RPMI7951 (cell line): ENCODE data around the gene OOSP4B. TPM values are rescaled to one million over a fixed set of nuclear protein-coding genes. Genes with fewer than 3 reads are reported as not detected.
"Not testable (repeated sequence)": the region's sequence is repeated elsewhere in the genome, so short reads cannot be mapped to it uniquely, and the experiment has no call there.

ENCODE experiments used
- DNase-seq: peaks from one replicate; pipeline ENCODE4 v3.0.0-alpha.2; 2012; ENCODE audit warnings: low read depth
- total RNA-seq: library from RNA; depleted of rRNA; stranded (reverse); fragments of >200 nt; shearing (Covaris generic); gene quantifications from 2 replicates; pipeline ENCODE4 v1.2.3, GENCODE V29; 2014; rRNA removed

The OOSP4B gene
- not detected in 2 replicates for total RNA-seq

DNA sequence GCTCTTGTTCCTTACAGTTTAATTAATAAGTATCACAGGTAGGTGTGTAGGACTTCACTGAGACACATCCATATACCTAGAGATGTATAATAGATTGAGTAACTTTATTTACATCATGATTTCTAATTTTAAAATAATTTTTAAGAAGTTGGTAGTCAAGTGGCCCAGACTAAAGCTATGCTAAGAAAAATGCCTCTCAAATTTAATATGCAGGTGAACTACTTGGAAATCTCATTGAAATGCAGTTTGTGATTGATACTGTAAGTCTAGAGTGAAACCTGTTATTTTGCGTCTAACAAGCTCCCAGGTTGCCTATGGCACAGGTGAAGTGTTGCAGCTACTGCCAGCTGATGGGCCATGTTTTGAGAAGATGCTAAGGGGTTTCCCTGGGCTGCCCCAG, at the start of gene OOSP4B:
TSS of gene OOSP4B (plus strand) at position 301 of the 400 bp plus-strand sequence.
- DNase-seq = no peak

DNA sequence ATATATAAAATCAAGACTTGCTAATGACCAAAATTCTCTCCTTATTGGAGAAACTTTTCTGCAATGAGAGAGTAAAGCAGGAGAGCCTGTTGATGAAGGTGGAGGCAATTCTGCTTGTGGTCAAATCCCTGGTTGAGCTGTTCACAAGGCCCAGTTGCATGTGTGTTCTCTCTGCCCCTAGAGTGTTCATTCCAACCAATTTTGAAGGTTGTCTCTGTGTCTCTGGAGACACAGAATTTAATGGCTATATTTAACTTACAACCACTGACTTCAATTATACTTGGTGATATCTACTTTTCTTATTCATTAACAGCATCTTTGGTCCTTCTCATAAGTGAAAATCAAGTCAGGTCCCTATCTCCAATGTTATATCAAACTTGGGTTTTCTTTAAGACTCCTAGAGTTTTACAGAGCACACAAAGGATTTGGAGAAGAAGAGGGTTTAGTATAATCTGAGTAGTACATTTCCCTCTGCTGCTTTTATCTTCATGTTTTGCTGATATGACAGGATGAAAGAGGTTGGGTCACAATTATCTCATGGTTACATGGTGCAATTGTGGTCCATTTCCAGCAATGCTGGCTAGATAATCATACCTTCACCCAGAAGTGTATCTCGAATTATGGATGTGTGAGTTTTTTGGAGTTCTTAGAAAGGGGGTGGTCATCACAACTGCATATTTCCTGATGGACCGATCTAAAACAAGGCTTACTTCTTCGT, 49.1 kb upstream of the OOSP4B start:
- DNase-seq = no peak

GRCh38 chr11:59968395-59968783, 48.6 kb upstream of the OOSP4B start:
- DNase-seq = no peak

GRCh38 chr11:59973097-59973496, 43.9 kb upstream of the OOSP4B start:
- no peak for DNase-seq

- DNase-seq = no peak
Observed at GRCh38 chr11:59981106-59981770, 35.7 kb upstream of the OOSP4B start.

DNA sequence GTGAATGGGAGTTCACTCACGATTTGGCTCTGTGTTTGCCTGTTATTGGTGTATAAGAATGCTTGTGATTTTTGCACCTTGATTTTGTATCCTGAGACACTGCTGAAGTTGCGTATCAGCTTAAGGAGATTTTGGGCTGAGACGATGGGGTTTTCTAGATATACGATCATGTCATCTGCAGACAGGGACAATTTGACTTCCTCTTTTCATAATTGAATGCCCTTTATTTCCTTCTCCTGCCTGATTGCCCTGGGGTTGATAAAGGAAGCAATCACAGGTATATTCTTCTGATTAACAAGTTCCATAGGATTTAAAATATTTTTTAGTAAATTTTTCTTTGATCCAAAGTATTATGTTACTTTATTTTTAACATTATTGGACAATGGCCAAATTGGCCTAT, 34.9 kb upstream of the OOSP4B start:
- not testable (repeated sequence) for DNase-seq

- DNase-seq = no peak
Observed at GRCh38 chr11:59983212-59983611, 33.8 kb upstream of the OOSP4B start.

GRCh38 chr11:59984368-59984767, 32.6 kb upstream of the OOSP4B start:
- DNase-seq = no peak

GRCh38 chr11:59990421-59990820, 26.6 kb upstream of the OOSP4B start:
- DNase-seq = no peak

DNA sequence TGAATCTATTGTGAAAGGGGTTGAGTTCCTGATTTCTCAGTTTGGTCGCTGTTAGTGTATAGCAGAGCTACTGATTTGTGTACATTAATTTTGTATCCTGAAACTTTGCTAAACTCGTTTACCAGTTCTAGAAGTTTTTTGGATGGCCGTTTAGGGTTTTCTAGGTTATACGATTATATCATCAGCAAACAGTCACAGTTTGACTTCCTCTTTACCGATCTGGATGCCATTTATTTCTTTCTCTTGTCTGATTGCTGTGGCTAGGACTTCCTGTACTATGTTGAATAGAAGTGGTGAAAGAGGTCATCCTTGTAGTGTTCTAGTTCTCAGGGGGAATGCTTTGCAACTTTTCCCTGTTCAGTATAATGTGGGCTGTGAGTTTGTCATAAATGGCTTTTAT, 24.6 kb upstream of the OOSP4B start:
- DNase-seq = no peak

DNA sequence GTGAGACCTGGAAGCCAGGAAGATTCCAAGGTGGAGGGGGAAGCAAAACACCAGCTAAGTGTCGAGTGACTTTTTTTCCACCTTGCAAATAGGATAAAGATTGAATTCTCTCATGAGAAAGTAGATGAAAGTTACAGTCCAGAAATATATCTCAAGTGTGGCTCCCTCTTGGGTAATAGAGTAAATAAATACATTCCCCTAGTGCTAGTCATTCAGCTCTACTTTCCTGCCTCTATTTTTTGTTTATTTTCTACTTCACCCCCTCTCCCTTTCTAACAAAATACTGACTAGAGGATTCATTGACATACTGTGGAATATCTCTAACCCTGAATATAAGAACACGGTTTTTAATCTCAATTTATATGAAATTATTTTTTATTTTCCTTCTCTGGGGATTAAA, 19.2 kb upstream of the OOSP4B start:
- DNase-seq = no peak

DNA sequence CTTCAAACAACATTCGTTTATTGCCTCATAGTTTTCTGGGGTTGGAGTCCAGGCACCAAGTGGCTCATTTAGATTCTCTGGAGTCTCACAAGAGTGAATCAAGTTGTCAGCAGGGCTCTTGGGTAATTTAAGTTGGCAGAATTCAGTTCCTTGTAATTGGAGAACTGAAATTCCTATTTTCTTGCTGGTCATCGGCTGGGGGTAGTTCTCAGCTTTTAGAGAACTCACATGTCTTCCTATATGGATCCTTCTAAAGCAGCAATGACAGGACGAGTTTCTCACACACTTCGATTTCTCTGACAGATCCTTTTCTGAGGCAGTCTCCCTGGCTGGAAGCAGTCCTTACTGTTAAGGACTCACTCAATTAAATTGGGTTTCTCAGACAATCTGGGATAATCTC, 17.3 kb upstream of the OOSP4B start:
- DNase-seq = no peak

DNA sequence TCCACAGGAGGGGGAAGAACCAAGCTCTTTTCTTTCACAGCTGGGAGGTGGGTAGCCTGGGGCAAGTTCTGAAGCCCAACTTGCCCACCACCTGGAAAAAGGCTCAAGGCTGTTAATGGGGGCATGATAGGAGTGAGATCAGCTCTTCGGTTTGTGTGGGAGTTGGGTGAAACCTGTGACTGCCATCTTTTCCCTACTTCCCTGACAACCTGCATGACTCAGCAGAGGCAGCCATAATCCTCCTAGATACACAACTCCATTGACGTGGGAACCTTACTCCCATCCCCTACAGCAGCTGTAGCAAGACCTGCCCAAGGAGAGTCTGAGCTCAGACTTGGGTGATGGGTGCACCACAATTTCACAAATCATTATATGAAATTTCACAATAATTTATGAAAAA, 13.3 kb upstream of the OOSP4B start:
- DNase-seq = no peak

GRCh38 chr11:60005360-60005759, 11.6 kb upstream of the OOSP4B start:
- DNase-seq = no peak

DNA sequence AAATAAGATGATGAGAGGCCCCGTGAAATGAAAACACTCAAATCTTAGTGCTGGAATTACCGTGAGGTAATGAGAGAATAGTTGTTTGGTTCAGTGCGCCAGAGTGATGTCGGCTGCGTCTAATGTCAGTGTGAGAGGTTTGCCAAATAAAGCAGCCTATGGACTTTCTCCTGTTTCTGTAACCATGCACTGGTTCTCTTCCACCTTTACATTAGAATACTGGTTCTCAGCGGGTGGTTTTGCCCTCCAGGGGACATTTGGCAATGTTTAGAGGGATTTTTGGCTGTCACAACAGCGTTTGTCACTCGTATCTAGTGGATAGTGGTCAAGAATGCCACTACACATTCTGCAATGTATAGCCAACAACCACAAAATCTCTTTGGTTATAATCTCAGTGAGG, 1.1 kb downstream of the OOSP4B start:
- DNase-seq = no peak

GRCh38 chr11:60020376-60020775, 3.4 kb downstream of the OOSP4B start:
- not testable (repeated sequence) for DNase-seq

DNA sequence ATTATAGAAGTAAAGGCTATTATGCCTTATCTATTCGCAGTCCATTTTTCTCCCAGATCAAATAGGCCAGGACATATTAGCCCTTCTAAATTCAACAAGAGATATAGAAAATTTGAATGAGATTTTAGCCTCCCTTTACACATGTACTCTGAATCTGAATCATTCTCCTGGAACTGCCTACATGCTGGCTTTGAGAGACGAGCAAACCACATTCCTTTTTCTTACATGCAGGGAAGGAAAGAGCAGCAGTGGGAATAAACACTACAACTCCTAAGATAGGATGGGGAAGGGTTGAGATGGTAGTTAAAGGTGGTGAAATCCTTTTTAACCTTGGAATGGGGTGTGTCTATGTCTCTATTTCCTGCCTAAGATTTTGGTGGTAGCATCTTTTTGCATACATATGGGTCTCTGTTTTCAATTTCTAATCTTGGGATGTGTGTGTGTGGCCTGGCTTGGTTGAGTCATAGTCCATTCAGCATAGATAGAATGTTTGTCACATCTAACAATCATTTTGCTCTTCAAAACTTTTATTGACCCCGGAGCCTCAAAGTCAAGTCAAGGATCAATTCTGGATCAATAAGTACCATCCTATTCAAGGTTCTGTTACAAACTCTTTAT, 12.1 kb downstream of the OOSP4B start:
- no peak for DNase-seq

- no peak for DNase-seq
Observed at GRCh38 chr11:60040109-60040508, 23.1 kb downstream of the OOSP4B start, which contains the start of gene OOSP2. Gene OOSP2 (plus strand): TSS chr11:60040409. CDS start chr11:60040460, 51 bp downstream.

GRCh38 chr11:60050422-60050821, 33.4 kb downstream of the OOSP4B start:
- not testable (repeated sequence) for DNase-seq

DNA sequence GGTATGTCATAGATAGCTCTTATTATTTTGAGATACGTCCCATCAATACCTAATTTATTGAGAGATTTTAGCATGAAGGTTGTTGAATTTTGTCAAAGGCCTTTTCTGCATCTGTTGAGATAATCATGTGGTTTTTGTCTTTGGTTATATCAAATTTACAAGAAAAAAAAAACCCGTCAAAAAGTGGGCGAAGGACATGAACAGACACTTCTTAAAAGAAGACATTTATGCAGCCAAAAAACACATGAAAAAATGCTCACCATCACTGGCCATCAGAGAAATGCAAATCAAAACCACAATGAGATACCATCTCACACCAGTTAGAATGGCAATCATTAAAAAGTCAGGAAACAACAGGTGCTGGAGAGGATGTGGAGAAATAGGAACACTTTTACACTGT, 33.9 kb downstream of the OOSP4B start:
- DNase-seq = not testable (repeated sequence)

GRCh38 chr11:60056349-60056969, 39.5 kb downstream of the OOSP4B start, which contains the start of gene MS4A3:
Gene MS4A3 (plus strand): TSS chr11:60056665. CDS start chr11:60061161, 4,496 bp downstream.
- no peak for DNase-seq

GRCh38 chr11:60059052-60059451, 42.1 kb downstream of the OOSP4B start:
- no peak for DNase-seq
